ENCODE data around the gene PLXND1.
"Not testable (repeated sequence)": the region's sequence is repeated elsewhere in the genome, so short reads cannot be mapped to it uniquely, and the experiment has no call there.

PLXND1 gene, protein sequence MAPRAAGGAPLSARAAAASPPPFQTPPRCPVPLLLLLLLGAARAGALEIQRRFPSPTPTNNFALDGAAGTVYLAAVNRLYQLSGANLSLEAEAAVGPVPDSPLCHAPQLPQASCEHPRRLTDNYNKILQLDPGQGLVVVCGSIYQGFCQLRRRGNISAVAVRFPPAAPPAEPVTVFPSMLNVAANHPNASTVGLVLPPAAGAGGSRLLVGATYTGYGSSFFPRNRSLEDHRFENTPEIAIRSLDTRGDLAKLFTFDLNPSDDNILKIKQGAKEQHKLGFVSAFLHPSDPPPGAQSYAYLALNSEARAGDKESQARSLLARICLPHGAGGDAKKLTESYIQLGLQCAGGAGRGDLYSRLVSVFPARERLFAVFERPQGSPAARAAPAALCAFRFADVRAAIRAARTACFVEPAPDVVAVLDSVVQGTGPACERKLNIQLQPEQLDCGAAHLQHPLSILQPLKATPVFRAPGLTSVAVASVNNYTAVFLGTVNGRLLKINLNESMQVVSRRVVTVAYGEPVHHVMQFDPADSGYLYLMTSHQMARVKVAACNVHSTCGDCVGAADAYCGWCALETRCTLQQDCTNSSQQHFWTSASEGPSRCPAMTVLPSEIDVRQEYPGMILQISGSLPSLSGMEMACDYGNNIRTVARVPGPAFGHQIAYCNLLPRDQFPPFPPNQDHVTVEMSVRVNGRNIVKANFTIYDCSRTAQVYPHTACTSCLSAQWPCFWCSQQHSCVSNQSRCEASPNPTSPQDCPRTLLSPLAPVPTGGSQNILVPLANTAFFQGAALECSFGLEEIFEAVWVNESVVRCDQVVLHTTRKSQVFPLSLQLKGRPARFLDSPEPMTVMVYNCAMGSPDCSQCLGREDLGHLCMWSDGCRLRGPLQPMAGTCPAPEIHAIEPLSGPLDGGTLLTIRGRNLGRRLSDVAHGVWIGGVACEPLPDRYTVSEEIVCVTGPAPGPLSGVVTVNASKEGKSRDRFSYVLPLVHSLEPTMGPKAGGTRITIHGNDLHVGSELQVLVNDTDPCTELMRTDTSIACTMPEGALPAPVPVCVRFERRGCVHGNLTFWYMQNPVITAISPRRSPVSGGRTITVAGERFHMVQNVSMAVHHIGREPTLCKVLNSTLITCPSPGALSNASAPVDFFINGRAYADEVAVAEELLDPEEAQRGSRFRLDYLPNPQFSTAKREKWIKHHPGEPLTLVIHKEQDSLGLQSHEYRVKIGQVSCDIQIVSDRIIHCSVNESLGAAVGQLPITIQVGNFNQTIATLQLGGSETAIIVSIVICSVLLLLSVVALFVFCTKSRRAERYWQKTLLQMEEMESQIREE (N-terminal part only)
- 71.4 to 81.4 reads per million in 2 donors for total RNA-seq

GRCh38 chr3:129606636-129607390 is at the start of gene PLXND1:
Gene PLXND1, minus strand, starts transcription at chr3:129606676. Its CDS starts 37 bp downstream, at chr3:129606639.
- DNase-seq = peak; percentile 37

DNA sequence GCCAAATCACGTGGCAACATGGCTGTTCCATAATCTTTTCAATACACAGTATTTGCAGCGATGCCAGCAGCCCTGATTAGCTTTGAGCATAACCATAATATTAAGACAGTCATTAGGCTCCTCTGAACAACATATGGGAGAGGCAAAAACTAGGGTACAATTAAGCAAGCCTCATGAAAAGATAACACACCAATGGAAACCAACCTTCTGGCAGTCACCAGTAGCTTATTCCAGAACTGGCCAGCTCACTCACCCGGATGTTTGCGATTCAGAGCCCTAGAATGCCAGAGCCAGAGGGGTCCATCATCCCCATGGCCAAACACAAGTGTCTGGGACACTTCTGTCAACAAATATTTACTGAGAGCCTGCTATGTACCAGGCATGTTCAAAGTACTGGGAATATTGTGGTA is 48.8 kb upstream of the PLXND1 start:
- no peak for DNase-seq

DNA sequence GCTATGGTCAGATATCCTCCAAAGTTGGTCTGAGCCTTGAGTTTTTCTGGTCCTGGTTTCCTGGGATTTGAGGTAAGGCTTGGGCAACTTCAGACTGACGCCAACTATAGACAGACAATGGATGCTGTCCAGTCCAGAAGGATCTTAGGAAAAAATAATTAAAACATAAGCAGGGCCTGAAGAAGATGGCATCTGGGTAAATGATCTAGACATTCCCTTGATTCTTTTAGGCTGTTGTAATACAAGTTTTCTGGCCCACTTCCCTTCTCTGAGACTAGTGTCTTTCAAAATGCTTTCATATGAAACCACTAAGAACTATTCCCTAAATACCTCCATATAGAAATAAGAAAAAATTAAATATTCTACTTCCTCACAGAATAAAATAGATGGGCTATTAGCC is 47.7 kb upstream of the PLXND1 start:
- no peak for DNase-seq

GRCh38 chr3:129653019-129653418 is 46.5 kb upstream of the PLXND1 start:
- DNase-seq = no peak

DNA sequence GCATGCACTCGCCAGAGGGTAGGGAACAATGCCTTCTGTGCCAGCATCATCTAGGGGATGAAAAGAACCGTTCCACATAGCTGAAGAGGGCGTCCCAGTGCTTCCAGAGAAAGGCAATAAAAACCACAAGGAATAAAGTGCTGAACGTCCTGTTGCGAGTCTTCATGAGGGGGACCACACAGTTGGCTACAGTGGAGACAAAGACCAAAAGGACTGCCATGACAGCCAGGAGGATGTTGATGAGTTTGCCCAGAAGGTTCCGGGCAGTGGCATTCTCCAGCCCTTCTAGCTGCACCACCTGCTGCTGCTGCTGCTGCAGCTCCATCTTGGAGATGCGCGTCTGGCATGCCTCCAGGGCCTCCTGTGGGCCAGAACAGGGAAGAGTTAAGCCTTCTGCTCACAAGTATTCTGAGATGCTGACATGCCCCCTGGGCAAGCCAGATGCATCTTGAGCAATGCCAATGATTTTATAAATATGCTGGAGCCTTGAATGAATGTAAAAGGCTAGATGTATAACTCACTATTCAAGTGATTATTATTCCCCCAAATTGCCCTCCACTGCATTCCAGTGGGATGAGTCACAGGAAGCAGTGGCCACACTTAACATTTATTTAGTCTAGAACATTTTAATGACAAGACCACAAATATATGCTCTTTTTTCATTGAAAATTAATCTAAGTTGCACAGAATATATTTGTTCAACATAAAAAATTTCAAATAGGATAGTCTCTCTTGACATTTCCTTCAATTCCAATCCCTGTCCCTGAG is 45.1 kb upstream of the PLXND1 start:
- no peak for DNase-seq

GRCh38 chr3:129650256-129650872 is 43.9 kb upstream of the PLXND1 start:
- no peak for DNase-seq

DNA sequence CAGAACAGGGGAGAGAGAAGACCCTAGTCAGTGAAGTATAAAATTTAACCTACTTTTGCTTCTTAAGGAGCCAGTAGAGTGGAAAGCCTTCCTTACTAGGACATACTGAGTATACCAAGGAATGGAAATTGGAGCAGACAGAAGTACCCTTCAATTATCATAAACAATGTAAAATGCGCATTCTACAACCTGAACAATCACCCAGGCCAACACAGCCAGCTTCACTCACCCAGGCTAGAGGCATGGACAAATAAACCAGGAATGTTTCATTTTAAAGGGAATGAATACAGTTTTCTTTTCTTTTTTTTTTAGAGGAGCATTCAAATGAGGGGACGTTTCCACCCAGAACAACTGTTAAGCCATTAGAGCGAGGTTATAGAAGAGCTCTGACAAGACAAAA is 41.9 kb upstream of the PLXND1 start:
- no peak for DNase-seq

DNA sequence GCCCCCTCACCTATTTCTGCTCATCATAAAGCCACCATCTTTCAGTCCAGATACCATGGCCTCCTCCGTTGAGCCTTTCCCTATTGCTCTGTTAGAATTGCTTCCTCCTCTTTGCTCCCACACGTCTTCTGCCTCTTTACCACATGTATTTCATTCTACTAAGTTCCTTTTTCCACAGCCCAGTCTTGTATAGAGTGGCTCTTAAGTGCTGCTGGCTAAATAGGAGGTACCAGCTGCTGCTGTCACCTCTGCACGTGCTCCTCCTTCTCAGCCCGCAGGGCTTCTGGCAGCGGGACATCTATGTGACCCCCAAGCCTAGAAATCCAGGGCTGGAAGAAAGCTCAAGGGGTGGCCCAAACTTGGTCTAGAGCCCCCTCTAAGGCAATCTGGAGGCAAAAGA is 38.8 kb upstream of the PLXND1 start:
- no peak for DNase-seq

GRCh38 chr3:129644836-129645235 is 38.4 kb upstream of the PLXND1 start:
- DNase-seq = no peak

GRCh38 chr3:129641567-129642260 is 35.2 kb upstream of the PLXND1 start:
- DNase-seq = not testable (repeated sequence)

DNA sequence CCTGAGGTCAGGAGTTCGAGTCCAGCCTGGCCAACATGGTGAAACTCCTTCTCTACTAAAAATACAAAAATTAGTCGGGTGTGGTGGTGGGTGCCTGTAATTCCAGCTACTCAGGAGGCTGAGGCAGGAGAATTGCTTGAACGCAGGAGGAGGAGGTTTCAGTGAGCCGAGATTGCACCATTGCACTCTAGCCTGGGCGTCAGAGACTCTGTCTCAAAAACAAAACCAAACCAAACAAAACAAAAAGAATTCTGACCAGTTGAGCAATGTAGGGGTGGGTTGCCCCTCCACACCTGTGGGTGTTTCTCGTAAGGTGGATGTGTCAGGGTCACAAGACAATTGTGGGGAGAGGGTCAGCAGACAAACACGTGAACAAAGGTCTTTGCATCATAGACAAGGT is 34.5 kb upstream of the PLXND1 start:
- DNase-seq = not testable (repeated sequence)

DNA sequence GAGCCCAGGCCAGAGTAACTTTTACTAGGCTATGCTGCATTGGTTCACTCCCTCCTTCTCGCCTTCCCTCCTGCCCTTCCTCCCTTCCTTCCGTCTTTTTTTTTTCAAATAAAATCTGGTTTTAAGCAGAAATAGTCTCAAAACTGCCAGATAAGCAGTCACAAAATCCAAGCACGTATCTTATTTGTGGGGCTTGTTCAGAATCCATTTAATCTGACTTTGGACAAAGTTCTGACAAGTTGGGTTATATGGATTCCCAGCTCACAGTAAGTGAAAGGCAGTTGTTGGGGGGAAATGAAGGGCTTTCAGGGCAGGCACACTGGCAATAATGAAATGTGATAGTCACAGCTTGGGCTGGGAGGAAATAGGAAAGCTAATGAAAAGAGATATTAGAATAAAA is 32.0 kb upstream of the PLXND1 start:
- no peak for DNase-seq

DNA sequence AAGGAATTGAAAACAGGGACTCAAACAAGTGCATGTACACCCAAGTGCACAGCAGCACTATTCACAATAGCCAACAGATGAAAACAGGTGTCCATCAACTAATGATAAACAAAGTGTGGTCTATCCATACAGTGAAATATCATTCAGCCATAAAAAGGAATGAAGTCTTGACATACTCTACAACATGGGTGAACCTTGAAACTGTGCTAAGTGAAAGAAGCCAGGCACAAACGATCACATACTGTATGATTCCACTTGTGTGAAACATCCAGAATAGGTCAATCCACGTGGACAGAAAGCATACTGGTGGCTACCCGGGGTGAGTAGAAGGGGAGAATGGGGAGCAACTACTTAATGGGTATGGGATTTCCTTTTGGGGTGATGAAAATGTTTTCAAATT is 29.6 kb upstream of the PLXND1 start:
- DNase-seq = no peak

GRCh38 chr3:129635656-129636055 is 29.2 kb upstream of the PLXND1 start:
- no peak for DNase-seq

- DNase-seq = no peak
Observed at GRCh38 chr3:129633751-129634481, 27.4 kb upstream of the PLXND1 start.

DNA sequence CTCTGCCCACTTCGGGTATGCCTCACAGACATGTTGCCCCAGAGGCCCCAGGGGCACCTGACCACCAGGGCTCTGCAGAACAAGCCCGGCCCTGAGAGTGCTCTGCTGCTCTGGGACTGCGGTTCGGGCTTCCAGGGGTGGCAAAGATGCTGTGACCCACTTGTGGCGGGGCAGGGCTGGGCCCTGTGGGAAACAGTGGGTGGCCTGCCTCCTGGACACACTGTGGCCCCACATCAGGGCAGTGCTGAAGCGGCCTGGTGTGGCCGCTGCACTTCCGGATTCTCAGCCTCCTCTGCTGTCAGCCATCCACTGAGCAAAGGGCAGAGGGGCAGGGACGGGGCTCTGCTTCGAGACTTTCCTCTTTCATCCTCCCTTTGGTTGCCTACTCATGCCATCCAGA is 26.5 kb upstream of the PLXND1 start:
- DNase-seq = no peak

DNA sequence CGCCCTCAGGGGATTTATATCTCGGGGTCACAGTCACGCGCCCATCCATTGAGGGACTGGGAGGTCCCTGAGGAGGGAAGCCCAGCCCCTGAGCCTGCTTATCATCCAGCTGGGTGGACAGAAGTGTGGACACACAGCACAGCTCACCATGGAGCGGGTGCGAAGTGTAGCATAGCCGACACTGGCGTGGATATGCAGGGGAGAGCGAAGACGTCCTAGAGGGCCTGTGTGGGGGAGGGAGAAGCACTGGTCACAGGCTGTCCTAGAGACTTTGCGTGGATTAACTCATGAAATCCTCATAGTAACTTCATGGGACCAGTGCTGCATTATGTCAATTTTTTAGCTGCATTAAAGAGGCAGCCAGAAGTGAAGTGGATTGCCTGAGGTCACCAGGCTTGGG is 26.1 kb upstream of the PLXND1 start:
- DNase-seq = no peak

DNA sequence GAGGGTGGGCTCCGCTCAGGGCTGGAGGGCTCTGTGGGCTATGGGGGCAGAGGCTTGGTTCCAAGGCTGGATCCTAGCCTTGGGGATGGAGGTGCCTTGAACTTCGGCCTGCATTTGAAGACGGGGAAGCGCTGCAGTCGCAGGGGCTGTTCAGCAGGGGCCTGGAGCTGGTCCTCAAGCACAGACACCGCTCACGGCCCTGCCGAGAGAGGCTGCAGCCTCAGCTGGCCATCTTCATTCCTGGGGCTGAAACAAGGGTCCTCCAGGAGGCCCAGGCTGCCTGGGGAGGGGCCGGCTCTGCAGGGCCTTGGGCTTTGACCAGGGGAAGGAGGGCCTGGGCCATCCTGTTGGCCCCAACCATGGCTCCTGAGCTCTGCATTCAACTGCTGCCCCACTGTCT is 25.6 kb upstream of the PLXND1 start:
- no peak for DNase-seq

- no peak for DNase-seq
Observed at GRCh38 chr3:129629011-129629410, 22.5 kb upstream of the PLXND1 start.

GRCh38 chr3:129628169-129628522 is 21.7 kb upstream of the PLXND1 start:
- no peak for DNase-seq

All from activated gamma-delta T cell (primary cell).